HEK293 (cell line): Measurements from ENCODE around the gene ZNF324.

Source experiments
- CTCF ChIA-PET: fragments of 350-600 bp; formaldehyde crosslinking; extraction: SDS; loops from one replicate; lab custom pipeline; 2021; ENCODE audit warnings: antibody characterized with exemption; lab: Yijun Ruan, JAX
- POLR2A ChIA-PET: fragments of 300-600 bp; formaldehyde crosslinking; extraction: SDS; loops from one replicate; lab custom pipeline; 2020; ENCODE audit warnings: antibody characterized with exemption, inconsistent platforms; lab: Yijun Ruan, JAX
- H3K27ac ChIP-seq: fragments of 200-500 bp; sonication (Bioruptor generic); 2 replicates; pipeline ENCODE4 v1.5.1; 2014; ENCODE audit warnings: low read depth, low read length, control low read depth, inconsistent platforms; ENCODE audit errors: extremely low read depth
- H3K36me3 ChIP-seq, 2 experiments: fragments of 200-500 bp in 1 of 2; sonication (Bioruptor generic) in 1 of 2; 1 replicate in 1 of 2; 2 replicates in 1 of 2; pipeline ENCODE4 v1.5.1; 2014 to 2017; ENCODE audit warnings: inconsistent platforms in 2 of 2, low read length in 2 of 2; ENCODE audit not compliant: control insufficient read depth in 2 of 2, insufficient read depth in 1 of 2
- H3K4me1 ChIP-seq: fragments of 200-500 bp; sonication (Bioruptor generic); 2 replicates; pipeline ENCODE4 v1.5.1; 2014; ENCODE audit warnings: mild to moderate bottlenecking, low read length, inconsistent platforms; ENCODE audit not compliant: control insufficient read depth, insufficient read depth
- H3K4me3 ChIP-seq: 2 replicates; pipeline ENCODE4 v1.5.1; 2011; ENCODE audit warnings: low read depth, mild to moderate bottlenecking, control low read depth, low read length, moderate library complexity
- H3K9me3 ChIP-seq: fragments of 200-500 bp; sonication (Bioruptor generic); 2 replicates; pipeline ENCODE4 v1.5.1; 2014; ENCODE audit warnings: low read depth, low read length, inconsistent platforms; ENCODE audit not compliant: control insufficient read depth, insufficient read depth
- MYNN ChIP-seq: fragments of 450-650 bp; formaldehyde crosslinking; IDR thresholded peaks from 2 replicates; pipeline ENCODE4 v1.5.1; 2016; ENCODE audit warnings: missing biosample characterization, missing genetic modification characterization, borderline replicate concordance
- PATZ1 ChIP-seq: fragments of 450-650 bp; formaldehyde crosslinking; IDR thresholded peaks from 2 replicates; pipeline ENCODE4 v1.5.1; 2016; ENCODE audit warnings: missing biosample characterization, missing genetic modification characterization
- PRDM10 ChIP-seq: fragments of 450-650 bp; formaldehyde crosslinking; IDR thresholded peaks from 2 replicates; pipeline ENCODE4 v1.5.1; 2016; ENCODE audit warnings: missing biosample characterization, missing genetic modification characterization
- ZEB2 ChIP-seq: fragments of 450-650 bp; formaldehyde crosslinking; IDR thresholded peaks from 2 replicates; pipeline ENCODE4 v1.5.1; 2016; ENCODE audit warnings: missing biosample characterization, missing genetic modification characterization
- ZNF184 ChIP-seq: fragments of 450-650 bp; IDR thresholded peaks from 2 replicates; pipeline ENCODE4 v1.5.1; 2018; ENCODE audit warnings: missing biosample characterization, mild to moderate bottlenecking, missing genetic modification characterization
- ZNF335 ChIP-seq: fragments of 450-650 bp; formaldehyde crosslinking; conservative IDR thresholded peaks from 2 replicates; pipeline ENCODE4 v1.5.1; 2016; ENCODE audit warnings: missing biosample characterization, missing genetic modification characterization
- ZNF416 ChIP-seq: fragments of 450-650 bp; formaldehyde crosslinking; IDR thresholded peaks from 2 replicates; pipeline ENCODE4 v1.5.1; 2016; ENCODE audit warnings: missing biosample characterization, missing genetic modification characterization
- ZNF514 ChIP-seq: fragments of 450-650 bp; formaldehyde crosslinking; IDR thresholded peaks from 2 replicates; pipeline ENCODE4 v1.5.1; 2016; ENCODE audit warnings: missing biosample characterization, missing genetic modification characterization
- ZNF558 ChIP-seq: fragments of 450-650 bp; formaldehyde crosslinking; IDR thresholded peaks from 2 replicates; pipeline ENCODE4 v1.5.1; 2016; ENCODE audit warnings: missing biosample characterization, missing genetic modification characterization
- ZNF660 ChIP-seq: fragments of 450-650 bp; IDR thresholded peaks from 2 replicates; pipeline ENCODE4 v1.5.1; 2018; ENCODE audit warnings: missing biosample characterization, mild to moderate bottlenecking, missing genetic modification characterization
- ZSCAN30 ChIP-seq: fragments of 450-650 bp; IDR thresholded peaks from 2 replicates; pipeline ENCODE4 v1.5.1; 2018; ENCODE audit warnings: missing biosample characterization, mild to moderate bottlenecking, missing genetic modification characterization, moderate library complexity

ZNF324 gene

GRCh38 chr19:58520257-58520599 is 53.3 kb downstream of the ZNF324 start:
- H3K4me3 ChIP-seq = peak overlapping the region; percentile 74
- no peaks in the 10 kb centered on the region for H3K9me3 ChIP-seq
- peak; percentile 82 for TF ChIP-seq PRDM10 (tag by site-specific recombination)
- TF ChIP-seq PATZ1 = no peak
- no peak for TF ChIP-seq MYNN (tag by site-specific recombination)
- peak; percentile 31; the same call in 1 of the 2 replicates for TF ChIP-seq ZNF660 (tag by site-specific recombination)
- H3K4me1 ChIP-seq = peaks cover 10% of the 10 kb centered on the region
- H3K27ac ChIP-seq = peak overlapping the region; percentile 94
- POLR2A ChIA-PET = interaction anchor here (0.6 to 4.6 kb wide), 44 partner anchors 8 to 603 kb away, joined by 3 to 107 read pairs (median 5); partner anchors contain the start of genes CHMP2A, MZF1, TRIM28 and UBE2M
- CTCF ChIA-PET = interaction anchor here (0.6 to 3.4 kb wide), 36 partner anchors 12 to 385 kb away, joined by 3 to 26 read pairs (median 5); partner anchors contain the start of genes CHMP2A, TRIM28, ZNF446 and ZNF497
- H3K36me3 ChIP-seq = peaks cover 0 to 22% of the 10 kb centered on the region in 2 experiments; a peak in 1 of 3 replicates

- CTCF ChIA-PET = interaction anchor here (0.6 to 3.4 kb wide), 6 partner anchors 22 to 293 kb away, joined by 3 to 25 read pairs (median 12); partner anchors contain the start of genes CHMP2A, TRIM28 and ZNF544
- no peak overlapping the region for H3K4me3 ChIP-seq
- TF ChIP-seq ZNF335 (tag by site-specific recombination) (no peak), ZNF514 (no peak), ZEB2 (tag by site-specific recombination) (no peak), ZNF416 (tag by site-specific recombination) (no peak), ZNF184 (tag by site-specific recombination) (no peak)
- POLR2A ChIA-PET = interaction anchor here (0.6 to 4.6 kb wide), 7 partner anchors 22 to 127 kb away, joined by 3 to 107 read pairs (median 3); partner anchors contain the start of genes CHMP2A and TRIM28
- no peaks in the 10 kb centered on the region for H3K9me3 ChIP-seq
- peaks cover 10% of the 10 kb centered on the region for H3K4me1 ChIP-seq
- peaks cover 0 to 8% of the 10 kb centered on the region in 2 experiments; a peak in 1 of 3 replicates for H3K36me3 ChIP-seq
- no peak overlapping the region for H3K27ac ChIP-seq
Measured at GRCh38 chr19:58521651-58522050, 54.8 kb downstream of the ZNF324 start.

GRCh38 chr19:58522709-58523108 is 55.8 kb downstream of the ZNF324 start:
- Histone ChIP-seq H3K36me3 (no peaks in the 10 kb centered on the region), H3K4me1 (peaks cover 10% of the 10 kb centered on the region), H3K9me3 (no peaks in the 10 kb centered on the region), H3K27ac (no peak overlapping the region), H3K4me3 (no peak overlapping the region)
- POLR2A ChIA-PET = interaction anchor here (4.6 kb wide), 1 partner anchor 21 kb away, joined by 107 read pairs; the partner anchor contains the start of gene TRIM28
- no peak for TF ChIP-seq ZSCAN30 (tag by site-specific recombination)
- TF ChIP-seq ZNF558 (tag by site-specific recombination) = no peak
- CTCF ChIA-PET = interaction anchor here (0.6 to 0.7 kb wide), 2 partner anchors 25 to 780 kb away, joined by 3 to 5 read pairs; no protein-coding TSS in a partner anchor
